ENCODE data around the gene ZNF805.
"Not testable (repeated sequence)": the region's sequence is repeated elsewhere in the genome, so short reads cannot be mapped to it uniquely, and the experiment has no call there.

ZNF805 gene

DNA sequence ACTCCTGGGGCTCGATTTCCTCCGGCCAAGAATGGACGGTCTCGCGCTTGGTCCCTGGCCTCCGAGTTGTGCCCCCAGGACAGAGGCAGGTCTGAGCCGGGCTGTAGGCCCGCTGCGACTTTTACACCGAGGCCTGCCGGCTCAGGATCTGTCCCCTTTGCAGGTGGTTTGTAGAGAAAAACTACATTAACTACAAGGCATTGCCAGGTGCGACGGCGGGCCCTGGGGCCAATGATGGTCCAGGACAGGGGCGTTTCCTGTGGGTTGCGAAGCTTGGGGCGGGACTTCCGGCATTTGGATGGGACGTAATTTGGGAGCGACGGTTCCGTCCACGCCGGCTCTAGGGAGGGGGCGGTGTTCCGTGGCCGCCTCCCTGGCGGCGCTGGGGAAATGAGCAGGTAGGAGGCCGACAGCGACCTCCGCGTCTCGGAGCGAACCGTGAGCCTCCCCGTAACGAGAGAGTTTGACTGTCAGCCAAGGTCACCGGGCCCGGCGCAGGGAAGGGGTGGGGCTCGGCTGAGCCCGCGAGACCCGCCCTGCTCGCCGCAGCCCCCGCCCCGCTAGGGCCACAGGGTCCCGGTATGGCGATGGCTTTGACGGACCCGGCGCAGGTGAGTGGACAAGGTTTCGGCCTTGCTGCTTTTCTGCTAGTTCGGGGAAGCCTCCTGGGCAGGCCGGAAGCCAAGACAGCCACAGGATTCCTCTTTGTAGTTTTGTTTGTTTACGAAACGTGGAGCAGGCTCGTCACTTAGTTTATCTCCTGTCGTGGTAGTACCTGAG is at the start of gene ZNF805:
Gene ZNF805 (plus strand): TSS at position 322 of the 780 bp plus-strand sequence. CDS start 260 bp downstream, at position 582.
- peak; percentile 94 for DNase-seq

GRCh38 chr19:57191141-57192076 is 49.0 kb upstream of the ZNF805 start, which contains the start of gene ZNF264:
ZNF264 (plus strand) TSS chr19:57191500; CDS start chr19:57191914, 414 bp downstream.
- DNase-seq, result peak; percentile 87

- peak; percentile 8 for DNase-seq
Observed at GRCh38 chr19:57192077-57192420, 48.4 kb upstream of the ZNF805 start.

DNA sequence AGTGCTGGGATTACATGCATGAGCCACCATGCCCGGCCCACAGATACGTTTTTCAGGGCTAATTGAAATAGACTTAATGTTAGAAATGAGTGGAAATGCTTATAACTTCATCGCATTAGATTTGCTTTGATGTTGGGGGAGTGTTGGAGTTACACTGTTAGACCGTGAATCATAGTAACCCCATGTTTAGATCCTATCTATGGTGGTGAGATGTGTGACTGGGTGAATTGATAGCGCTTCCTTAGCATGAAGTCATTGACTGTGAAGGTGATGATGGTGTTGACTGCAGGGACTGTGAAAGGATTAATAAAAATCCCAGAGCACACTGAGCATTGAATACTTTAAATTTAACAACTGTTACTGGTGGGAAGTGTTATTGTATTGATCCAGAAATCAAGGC is 47.4 kb upstream of the ZNF805 start:
- no peak for DNase-seq

DNA sequence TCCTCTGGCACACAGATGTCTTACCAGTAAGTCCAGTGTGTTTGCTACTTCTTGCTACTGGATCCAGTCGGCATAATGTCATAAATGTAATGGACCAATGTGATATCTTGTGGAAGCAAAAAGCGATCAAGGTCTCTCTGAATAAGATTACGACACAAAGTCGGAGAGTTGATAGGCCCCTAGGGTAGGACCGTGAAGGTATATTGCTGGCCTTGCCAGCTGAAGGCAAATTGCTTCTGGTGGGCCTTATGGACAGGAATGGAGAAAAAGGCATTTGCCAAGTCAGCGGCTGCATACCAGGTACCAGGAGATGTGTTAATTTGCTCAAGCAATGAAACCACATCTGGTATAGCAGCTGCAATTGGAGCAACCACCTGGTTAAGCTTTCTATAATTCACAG is 42.6 kb upstream of the ZNF805 start:
- DNase-seq, result not testable (repeated sequence)

DNA sequence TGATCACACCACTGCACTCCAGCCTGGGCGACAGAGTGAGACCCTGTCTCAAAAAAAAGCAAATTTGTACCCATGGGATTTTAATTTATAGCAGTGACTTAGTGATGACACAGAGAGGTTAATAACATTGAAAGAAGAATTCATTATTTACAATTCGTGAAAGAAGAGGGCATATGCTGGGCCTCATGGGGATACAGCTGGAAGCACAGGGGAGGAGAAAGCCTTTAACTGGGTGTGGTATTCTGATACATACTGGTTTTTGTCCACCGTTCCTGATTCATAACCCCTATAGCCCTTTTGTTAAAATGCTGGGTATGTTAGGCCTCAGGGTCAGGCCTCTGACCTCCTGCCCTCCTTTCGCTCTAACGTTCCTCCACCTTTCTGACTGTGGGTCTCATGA is 38.3 kb upstream of the ZNF805 start:
- no peak for DNase-seq

- no peak for DNase-seq
Observed at GRCh38 chr19:57210381-57210780, 30.1 kb upstream of the ZNF805 start.

DNA sequence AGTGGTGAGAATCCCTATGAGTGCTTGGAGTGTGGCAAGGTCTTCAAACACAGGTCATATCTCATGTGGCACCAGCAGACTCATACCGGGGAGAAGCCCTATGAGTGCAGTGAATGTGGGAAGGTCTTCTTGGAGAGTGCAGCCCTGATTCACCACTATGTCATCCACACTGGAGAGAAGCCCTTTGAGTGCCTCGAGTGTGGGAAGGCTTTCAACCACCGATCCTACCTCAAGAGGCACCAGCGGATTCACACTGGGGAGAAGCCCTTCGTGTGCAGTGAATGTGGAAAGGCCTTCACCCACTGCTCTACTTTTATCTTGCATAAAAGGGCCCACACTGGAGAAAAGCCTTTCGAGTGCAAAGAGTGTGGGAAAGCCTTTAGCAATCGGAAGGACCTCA is 28.3 kb upstream of the ZNF805 start:
- no peak for DNase-seq

- no peak for DNase-seq
Observed at GRCh38 chr19:57227502-57227901, 12.9 kb upstream of the ZNF805 start.

GRCh38 chr19:57231686-57232085 is 8.7 kb upstream of the ZNF805 start:
- DNase-seq, result no peak

- no peak for DNase-seq
Observed at GRCh38 chr19:57233207-57233606, 7.2 kb upstream of the ZNF805 start.

GRCh38 chr19:57239982-57240310 is 486 bp upstream of the ZNF805 start:
- DNase-seq, result no peak

- DNase-seq, result peak; percentile 17
Observed at GRCh38 chr19:57241176-57241575, 744 bp downstream of the ZNF805 start.

DNA sequence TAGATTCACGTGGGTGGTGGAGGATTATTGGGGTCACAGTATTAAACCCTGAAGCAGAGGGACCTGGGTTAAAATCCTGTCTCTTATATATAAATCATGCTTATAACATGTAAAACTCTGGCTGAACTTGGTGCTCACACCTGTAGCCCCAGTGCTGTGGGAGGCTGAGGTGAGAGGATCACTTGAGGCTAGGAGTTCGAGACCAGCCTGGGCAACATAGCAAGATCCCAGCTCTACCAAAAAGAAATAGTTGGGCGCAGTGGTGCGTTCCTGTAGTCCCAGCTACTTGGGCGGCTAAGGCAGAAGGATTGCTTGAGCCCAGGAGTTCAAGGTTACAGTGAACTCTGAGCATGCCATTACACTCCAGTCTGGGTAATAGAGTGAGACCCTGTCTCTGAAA is 2.4 kb downstream of the ZNF805 start:
- DNase-seq, result no peak

DNA sequence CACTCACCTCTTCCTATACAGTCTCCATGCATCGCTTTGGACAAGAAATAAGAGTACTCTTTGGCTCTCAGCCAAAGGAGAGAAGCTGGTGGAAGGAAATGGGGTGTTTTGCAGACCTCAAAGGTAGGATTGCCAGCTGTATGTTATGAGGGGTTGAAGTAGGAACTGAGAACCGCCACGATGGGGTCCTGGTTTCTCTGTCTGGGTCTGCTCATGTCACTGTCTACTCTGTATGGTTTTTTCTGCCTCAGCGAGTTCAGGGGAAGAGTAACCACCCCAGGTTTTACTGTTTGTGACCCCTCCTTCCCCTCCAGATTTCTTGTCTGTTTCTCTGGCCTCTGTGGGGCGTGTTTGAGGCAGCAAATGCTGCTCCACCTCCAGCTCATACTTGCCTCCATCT is 4.1 kb downstream of the ZNF805 start:
- no peak for DNase-seq

- DNase-seq, result no peak
Observed at GRCh38 chr19:57245066-57245465, 4.6 kb downstream of the ZNF805 start.

- no peak for DNase-seq
Observed at GRCh38 chr19:57245959-57246358, 5.5 kb downstream of the ZNF805 start.

DNA sequence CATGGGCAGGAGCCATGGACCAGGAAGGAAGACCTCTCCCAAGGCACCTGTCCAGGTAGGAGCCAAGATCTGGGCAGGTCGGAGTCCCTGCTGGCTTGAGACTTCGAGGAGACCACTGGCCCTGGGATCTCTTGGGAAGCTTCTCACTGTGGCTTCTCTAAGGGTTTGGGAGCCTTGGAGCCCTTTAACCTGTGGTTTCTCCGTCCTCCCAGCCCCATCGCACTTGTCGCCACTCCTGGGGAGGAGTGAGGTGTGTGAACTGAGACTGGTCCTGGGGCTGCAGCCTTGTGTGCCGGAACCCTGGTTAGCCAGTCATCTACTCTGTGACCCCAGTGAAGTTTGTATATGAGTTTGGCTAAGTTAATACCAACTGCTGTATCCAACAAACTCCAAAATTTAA is 8.2 kb downstream of the ZNF805 start:
- DNase-seq, result no peak

GRCh38 chr19:57249329-57249728 is 8.9 kb downstream of the ZNF805 start:
- no peak for DNase-seq

DNA sequence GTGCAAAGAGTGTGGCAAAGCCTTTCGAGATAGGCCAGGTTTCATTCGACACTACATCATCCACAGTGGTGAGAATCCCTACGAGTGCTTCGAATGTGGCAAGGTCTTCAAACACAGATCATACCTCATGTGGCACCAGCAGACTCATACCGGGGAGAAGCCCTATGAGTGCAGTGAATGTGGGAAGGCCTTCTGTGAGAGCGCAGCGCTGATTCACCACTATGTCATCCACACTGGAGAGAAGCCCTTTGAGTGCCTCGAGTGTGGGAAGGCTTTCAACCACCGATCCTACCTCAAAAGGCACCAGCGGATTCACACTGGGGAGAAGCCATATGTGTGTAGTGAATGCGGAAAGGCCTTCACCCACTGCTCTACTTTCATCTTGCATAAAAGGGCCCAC is 13.3 kb downstream of the ZNF805 start:
- DNase-seq, result peak; percentile 26

DNA sequence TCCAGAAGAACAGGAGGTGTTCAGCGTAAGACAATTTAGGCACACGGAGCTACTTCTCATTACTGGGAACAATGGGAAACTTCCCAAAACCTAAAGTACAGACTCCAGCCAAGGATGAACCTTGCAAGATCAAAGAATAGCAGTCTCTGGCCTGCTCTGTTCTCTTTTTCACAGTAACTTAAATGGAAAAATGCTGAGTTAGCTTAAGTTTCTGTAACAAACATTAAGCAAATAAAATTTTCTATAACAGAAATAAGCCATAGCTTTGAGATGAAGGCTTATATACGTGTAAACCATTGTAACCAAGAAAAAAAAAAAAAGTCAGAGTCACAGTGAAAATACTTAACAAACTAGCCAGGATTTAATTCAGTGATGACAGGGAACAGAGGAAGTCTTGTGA is 21.6 kb downstream of the ZNF805 start:
- DNase-seq, result no peak

DNA sequence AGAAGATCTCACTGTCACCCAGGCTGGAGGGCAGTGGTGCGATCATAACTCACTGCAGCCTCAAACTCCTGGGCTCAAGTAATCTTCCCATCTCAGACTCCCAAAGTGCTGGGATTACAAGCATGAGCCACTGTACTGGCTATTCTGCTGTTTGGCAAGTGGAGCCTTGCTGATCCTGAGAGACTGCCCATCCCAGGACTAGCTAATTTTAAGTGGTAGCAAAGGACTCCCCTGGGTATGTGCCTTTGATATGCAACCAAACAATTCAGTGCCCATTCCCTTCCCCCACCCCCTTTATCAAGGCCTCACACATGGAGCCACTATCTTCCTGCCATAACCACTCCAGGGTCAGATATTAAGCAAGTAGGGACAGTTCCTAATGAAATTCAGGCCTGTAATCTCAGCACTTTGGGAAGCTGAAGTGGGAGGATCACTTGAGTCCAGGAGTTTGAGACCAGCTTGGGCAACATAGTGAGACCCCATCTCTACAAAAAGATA is 22.9 kb downstream of the ZNF805 start:
- no peak for DNase-seq

GRCh38 chr19:57267291-57267690 is 26.9 kb downstream of the ZNF805 start:
- DNase-seq, result no peak

Data from fibroblast of skin of right biceps (primary cell).